ENCODE measurements around the gene FAT1. TPM values are rescaled to one million over a fixed set of nuclear protein-coding genes. Genes with fewer than 3 reads are reported as not detected.

Gene FAT1
- total and polyA plus RNA-seq, 9 of the 15 experiments (the other 6 are each of a cell fraction or from before 2014, with no cell fraction given), result 6.0 to 38.4 (median 21.4) TPM

DNA sequence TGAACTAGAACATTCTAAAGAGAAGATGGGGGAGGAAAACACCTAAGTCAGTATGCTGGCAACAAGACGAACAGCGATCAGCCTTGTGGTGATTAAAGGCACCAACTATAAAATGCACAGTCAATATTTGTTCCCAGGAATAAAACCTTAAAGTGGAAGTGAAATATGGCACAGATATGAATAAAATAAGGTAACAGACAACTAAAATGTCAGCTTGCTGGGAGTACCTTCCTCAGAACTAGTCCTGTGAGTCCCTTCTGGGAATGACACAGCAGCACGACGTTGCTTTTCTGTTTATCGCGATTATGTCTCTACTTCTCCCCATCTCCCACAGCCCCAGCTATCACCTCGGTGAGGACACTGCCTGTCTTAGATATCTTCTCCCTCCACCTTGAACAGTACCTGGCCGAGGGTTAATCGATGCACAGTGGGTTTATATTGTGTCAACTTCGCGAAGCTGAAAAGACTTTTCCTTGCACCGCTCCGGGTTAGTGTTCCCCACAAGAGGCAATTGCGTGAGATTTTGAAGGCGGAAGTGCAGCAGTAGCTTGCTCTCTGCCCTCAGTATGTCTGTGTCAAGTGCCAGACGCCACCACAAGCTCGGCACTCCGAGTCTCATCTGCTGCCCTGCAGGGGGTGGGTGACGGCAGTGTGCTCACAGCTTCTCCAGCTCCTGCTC is 185.7 kb downstream of the FAT1 start (continued):
- TF ChIP-seq, protein P1, sequence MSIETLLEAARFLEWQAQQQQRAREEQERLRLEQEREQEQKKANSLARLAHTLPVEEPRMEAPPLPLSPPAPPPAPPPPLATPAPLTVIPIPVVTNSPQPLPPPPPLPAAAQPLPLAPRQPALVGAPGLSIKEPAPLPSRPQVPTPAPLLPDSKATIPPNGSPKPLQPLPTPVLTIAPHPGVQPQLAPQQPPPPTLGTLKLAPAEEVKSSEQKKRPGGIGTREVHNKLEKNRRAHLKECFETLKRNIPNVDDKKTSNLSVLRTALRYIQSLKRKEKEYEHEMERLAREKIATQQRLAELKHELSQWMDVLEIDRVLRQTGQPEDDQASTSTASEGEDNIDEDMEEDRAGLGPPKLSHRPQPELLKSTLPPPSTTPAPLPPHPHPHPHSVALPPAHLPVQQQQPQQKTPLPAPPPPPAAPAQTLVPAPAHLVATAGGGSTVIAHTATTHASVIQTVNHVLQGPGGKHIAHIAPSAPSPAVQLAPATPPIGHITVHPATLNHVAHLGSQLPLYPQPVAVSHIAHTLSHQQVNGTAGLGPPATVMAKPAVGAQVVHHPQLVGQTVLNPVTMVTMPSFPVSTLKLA (conservative IDR thresholded peaks at IDR 0.05), result peak in 1 of 2 experiments; percentile 37; a peak in 1 of 4 replicates
- TF ChIP-seq HLTF (IDR thresholded peaks at IDR 0.05) (no peak), RBFOX2 (IDR thresholded peaks at IDR 0.05; ENCODE audit: low read depth, low read length) (peak; percentile 65), SIN3B (IDR thresholded peaks at IDR 0.05; ENCODE audit: low read depth) (no peak), CTBP1 (IDR thresholded peaks at IDR 0.05; ENCODE audit: borderline replicate concordance) (peak; percentile 88), MED1 (CRISPR knock-in tag; IDR thresholded peaks at IDR 0.05; ENCODE audit: borderline replicate concordance) (no peak), BCOR (IDR thresholded peaks at IDR 0.05) (peak; percentile 72; the same call in 1 of the 2 replicates), NCOR1 (IDR thresholded peaks at IDR 0.05) (peak; percentile 70), XRCC4 (IDR thresholded peaks at IDR 0.05; ENCODE audit: extremely low read depth, insufficient read depth, insufficient read length) (no peak), SUPT5H (IDR thresholded peaks at IDR 0.05) (peak; percentile 52; the same call in 1 of the 2 replicates)
- TF ChIP-seq, protein P2, sequence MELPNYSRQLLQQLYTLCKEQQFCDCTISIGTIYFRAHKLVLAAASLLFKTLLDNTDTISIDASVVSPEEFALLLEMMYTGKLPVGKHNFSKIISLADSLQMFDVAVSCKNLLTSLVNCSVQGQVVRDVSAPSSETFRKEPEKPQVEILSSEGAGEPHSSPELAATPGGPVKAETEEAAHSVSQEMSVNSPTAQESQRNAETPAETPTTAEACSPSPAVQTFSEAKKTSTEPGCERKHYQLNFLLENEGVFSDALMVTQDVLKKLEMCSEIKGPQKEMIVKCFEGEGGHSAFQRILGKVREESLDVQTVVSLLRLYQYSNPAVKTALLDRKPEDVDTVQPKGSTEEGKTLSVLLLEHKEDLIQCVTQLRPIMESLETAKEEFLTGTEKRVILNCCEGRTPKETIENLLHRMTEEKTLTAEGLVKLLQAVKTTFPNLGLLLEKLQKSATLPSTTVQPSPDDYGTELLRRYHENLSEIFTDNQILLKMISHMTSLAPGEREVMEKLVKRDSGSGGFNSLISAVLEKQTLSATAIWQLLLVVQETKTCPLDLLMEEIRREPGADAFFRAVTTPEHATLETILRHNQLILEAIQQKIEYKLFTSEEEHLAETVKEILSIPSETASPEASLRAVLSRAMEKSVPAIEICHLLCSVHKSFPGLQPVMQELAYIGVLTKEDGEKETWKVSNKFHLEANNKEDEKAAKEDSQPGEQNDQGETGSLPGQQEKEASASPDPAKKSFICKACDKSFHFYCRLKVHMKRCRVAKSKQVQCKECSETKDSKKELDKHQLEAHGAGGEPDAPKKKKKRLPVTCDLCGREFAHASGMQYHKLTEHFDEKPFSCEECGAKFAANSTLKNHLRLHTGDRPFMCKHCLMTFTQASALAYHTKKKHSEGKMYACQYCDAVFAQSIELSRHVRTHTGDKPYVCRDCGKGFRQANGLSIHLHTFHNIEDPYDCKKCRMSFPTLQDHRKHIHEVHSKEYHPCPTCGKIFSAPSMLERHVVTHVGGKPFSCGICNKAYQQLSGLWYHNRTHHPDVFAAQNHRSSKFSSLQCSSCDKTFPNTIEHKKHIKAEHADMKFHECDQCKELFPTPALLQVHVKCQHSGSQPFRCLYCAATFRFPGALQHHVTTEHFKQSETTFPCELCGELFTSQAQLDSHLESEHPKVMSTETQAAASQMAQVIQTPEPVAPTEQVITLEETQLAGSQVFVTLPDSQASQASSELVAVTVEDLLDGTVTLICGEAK (IDR thresholded peaks at IDR 0.05), result 0 out of 2 replicates have a peak, but pooled peaks have one; percentile 23
- TF ChIP-seq, protein P2 (CRISPR knock-in tag; IDR thresholded peaks at IDR 0.05), result no peak
- TF ChIP-seq, protein P3, sequence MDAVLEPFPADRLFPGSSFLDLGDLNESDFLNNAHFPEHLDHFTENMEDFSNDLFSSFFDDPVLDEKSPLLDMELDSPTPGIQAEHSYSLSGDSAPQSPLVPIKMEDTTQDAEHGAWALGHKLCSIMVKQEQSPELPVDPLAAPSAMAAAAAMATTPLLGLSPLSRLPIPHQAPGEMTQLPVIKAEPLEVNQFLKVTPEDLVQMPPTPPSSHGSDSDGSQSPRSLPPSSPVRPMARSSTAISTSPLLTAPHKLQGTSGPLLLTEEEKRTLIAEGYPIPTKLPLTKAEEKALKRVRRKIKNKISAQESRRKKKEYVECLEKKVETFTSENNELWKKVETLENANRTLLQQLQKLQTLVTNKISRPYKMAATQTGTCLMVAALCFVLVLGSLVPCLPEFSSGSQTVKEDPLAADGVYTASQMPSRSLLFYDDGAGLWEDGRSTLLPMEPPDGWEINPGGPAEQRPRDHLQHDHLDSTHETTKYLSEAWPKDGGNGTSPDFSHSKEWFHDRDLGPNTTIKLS (IDR thresholded peaks at IDR 0.05; ENCODE audit: borderline replicate concordance, low read depth), result peak; percentile 26; the same call in 1 of the 2 replicates
- TF ChIP-seq, protein P4, sequence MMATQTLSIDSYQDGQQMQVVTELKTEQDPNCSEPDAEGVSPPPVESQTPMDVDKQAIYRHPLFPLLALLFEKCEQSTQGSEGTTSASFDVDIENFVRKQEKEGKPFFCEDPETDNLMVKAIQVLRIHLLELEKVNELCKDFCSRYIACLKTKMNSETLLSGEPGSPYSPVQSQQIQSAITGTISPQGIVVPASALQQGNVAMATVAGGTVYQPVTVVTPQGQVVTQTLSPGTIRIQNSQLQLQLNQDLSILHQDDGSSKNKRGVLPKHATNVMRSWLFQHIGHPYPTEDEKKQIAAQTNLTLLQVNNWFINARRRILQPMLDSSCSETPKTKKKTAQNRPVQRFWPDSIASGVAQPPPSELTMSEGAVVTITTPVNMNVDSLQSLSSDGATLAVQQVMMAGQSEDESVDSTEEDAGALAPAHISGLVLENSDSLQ (IDR thresholded peaks at IDR 0.05), result peak; percentile 27; the same call in 1 of the 2 replicates
